ENCODE results near the gene FUZ.

- TF ChIP-seq POLR2A (IDR thresholded peaks at IDR 0.05) (peak; percentile 71 to 78), CTCF (IDR thresholded peaks at IDR 0.05) (peak in 1 of 4 experiments; percentile 23), POLR2AphosphoS5 (IDR thresholded peaks at IDR 0.05) (peak; percentile 72)
These were observed 37.6 kb upstream of the FUZ start, which contains the start of gene PTOV1 for GRCh38 chr19:49850487-49851342.

Data from gastroesophageal sphincter (tissue), 3 donors.